ENCODE data around the gene CLNK. TPM values are rescaled to one million over a fixed set of nuclear protein-coding genes. Genes with fewer than 3 reads are reported as not detected.
A peak's percentile ranks its signal among the peaks of the same experiment; 100 is the strongest.

Gene CLNK
- total and polyA plus RNA-seq, 2 donors (not counting 1 experiment from before 2014, with no cell fraction given): 0.57 to 0.75 TPM

DNA sequence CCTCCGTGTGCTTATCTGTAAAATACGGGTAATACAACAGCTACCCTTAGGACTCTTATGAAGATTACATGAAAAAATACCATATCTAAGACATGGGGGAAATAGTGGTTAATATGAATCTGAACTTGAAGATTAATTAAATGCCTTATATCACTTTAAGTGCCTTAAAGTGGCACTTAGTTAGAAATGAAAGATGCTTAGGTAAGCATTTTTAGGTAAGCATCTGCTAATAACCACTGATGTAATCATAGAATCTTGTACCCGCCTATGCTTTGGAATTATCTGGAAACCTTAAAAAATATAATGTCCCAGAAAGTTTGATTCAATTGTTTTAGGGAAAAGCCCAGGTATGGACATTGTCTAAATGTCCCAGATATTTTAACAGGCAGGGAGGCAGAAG is 12.2 kb downstream of the CLNK start:
- intact Hi-C loops (cut with micrococcal nuclease): loop anchor here (10.0 kb wide), 1 partner anchor 762 kb away; no protein-coding TSS in a partner anchor
- no peak overlapping the region for H3K4me2 ChIP-seq (replicated peaks; ENCODE audit: low read depth, low read length, poor library complexity, severe bottlenecking)

DNA sequence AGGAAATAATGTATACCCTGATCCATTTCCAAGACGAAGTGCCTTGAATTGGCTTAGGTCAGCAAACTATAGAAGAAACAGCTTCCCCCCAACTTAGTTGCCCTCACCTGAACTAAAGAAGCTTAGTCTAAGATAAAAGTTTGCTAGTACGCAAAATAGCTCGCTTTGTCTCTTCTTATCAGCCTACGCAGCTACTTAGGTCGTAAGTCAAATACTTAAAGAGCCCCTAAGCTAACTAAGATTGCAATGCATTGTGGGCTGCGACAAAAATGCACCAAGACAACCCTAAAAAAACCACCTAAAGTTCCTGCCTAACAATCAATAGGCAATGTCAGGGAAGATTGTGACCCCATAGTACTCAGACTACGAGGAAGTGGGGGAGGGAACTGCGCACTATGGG is 12.8 kb downstream of the CLNK start:
- no peak for TF ChIP-seq EZH2 (IDR thresholded peaks at IDR 0.05; ENCODE audit: borderline replicate concordance, insufficient read depth, low read depth, low read length, poor library complexity, severe bottlenecking)
- TF ChIP-seq, protein P1, sequence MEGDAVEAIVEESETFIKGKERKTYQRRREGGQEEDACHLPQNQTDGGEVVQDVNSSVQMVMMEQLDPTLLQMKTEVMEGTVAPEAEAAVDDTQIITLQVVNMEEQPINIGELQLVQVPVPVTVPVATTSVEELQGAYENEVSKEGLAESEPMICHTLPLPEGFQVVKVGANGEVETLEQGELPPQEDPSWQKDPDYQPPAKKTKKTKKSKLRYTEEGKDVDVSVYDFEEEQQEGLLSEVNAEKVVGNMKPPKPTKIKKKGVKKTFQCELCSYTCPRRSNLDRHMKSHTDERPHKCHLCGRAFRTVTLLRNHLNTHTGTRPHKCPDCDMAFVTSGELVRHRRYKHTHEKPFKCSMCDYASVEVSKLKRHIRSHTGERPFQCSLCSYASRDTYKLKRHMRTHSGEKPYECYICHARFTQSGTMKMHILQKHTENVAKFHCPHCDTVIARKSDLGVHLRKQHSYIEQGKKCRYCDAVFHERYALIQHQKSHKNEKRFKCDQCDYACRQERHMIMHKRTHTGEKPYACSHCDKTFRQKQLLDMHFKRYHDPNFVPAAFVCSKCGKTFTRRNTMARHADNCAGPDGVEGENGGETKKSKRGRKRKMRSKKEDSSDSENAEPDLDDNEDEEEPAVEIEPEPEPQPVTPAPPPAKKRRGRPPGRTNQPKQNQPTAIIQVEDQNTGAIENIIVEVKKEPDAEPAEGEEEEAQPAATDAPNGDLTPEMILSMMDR (IDR thresholded peaks at IDR 0.05): no peak
- ChIA-PET CTCF (no interaction called here), POLR2A (no interaction called here)
- Mint-ChIP-seq H3K9me3 (ENCODE audit: insufficient read depth) (no peaks in the 10 kb centered on the region), H3K4me3 (no peak overlapping the region), H3K27ac (peak overlapping the region; percentile 65), H3K4me1 (peaks cover 31% of the 10 kb centered on the region), H3K27me3 (no peaks in the 10 kb centered on the region)
- peaks cover 0 to 1% (median under 1%) of the 10 kb centered on the region in 3 donors for H3K9me3 ChIP-seq (ENCODE audit: control extremely low read depth in 1 of 3, control insufficient read depth in 2 of 3, insufficient read depth in 1 of 3, low read length in 2 of 3)
- no peak for DNase-seq
- intact Hi-C loops (cut with micrococcal nuclease): loop anchor here (10.0 kb wide), 1 partner anchor 763 kb away; no protein-coding TSS in a partner anchor
- peaks cover under 1% of the 10 kb centered on the region for H3K79me2 ChIP-seq (ENCODE audit: control insufficient read depth, insufficient read depth, low read length)
- H3K4me2 ChIP-seq (replicated peaks; ENCODE audit: low read depth, low read length, poor library complexity, severe bottlenecking): peak overlapping the region; percentile 26
- H3K27ac ChIP-seq (ENCODE audit: low read length in 2 of 2): peak overlapping the region; percentile 37 to 62
- no peak overlapping the region for H3K9ac ChIP-seq (ENCODE audit: low read length)
- H4K20me1 ChIP-seq (ENCODE audit: control insufficient read depth, insufficient read depth, low read length, poor library complexity, severe bottlenecking): no peaks in the 10 kb centered on the region
- no peaks in the 10 kb centered on the region for H3K27me3 ChIP-seq (replicated peaks in 1 of 4; ENCODE audit: control extremely low read depth in 1 of 4, control insufficient read depth in 3 of 4, insufficient read depth in 4 of 4, low read length in 3 of 4)
- 86% methylated on average over 2 of the region's 8 CpGs for WGBS (ENCODE audit: insufficient coverage)
- no peak for ATAC-seq (ENCODE audit: low read depth)
- H3K36me3 ChIP-seq (replicated peaks in 1 of 2; ENCODE audit: control extremely low read depth in 1 of 2, control insufficient read depth in 1 of 2, extremely low read depth in 1 of 2, insufficient read depth in 2 of 2, low read length in 1 of 2): peaks cover 0 to 1% of the 10 kb centered on the region in 2 experiments
- peak overlapping the region; percentile 29 for H2AFZ ChIP-seq (ENCODE audit: insufficient read depth, low read depth, low read length, poor library complexity, severe bottlenecking)
- H3K4me3 ChIP-seq (ENCODE audit: control extremely low read depth in 1 of 5, extremely low read depth in 1 of 5, insufficient read depth in 1 of 5, low read depth in 2 of 5, low read length in 4 of 5): no peak overlapping the region
- peaks cover 22 to 30% of the 10 kb centered on the region in 2 donors for H3K4me1 ChIP-seq (ENCODE audit: control insufficient read depth in 2 of 2, insufficient read depth in 2 of 2, low read length in 2 of 2)

More for the DNA sequence above, 12.2 kb downstream of the CLNK start:
- ATAC-seq (ENCODE audit: low read depth) (no peak), DNase-seq (no peak)
- Histone ChIP-seq H3K27me3 (replicated peaks in 1 of 4; ENCODE audit: control extremely low read depth in 1 of 4, control insufficient read depth in 3 of 4, insufficient read depth in 4 of 4, low read length in 3 of 4) (no peaks in the 10 kb centered on the region), H2AFZ (ENCODE audit: insufficient read depth, low read depth, low read length, poor library complexity, severe bottlenecking) (peak overlapping the region; percentile 29), H3K27ac (ENCODE audit: low read length in 2 of 2) (peak overlapping the region in 1 of 2 donors; percentile 62), H3K4me3 (ENCODE audit: control extremely low read depth in 1 of 5, extremely low read depth in 1 of 5, insufficient read depth in 1 of 5, low read depth in 2 of 5, low read length in 4 of 5) (no peak overlapping the region), H4K20me1 (ENCODE audit: control insufficient read depth, insufficient read depth, low read length, poor library complexity, severe bottlenecking) (no peaks in the 10 kb centered on the region), H3K4me1 (ENCODE audit: control insufficient read depth in 2 of 2, insufficient read depth in 2 of 2, low read length in 2 of 2) (peaks cover 25 to 30% of the 10 kb centered on the region in 2 donors), H3K9me3 (ENCODE audit: control extremely low read depth in 1 of 3, control insufficient read depth in 2 of 3, insufficient read depth in 1 of 3, low read length in 2 of 3) (peaks cover 0 to 6% (median 1%) of the 10 kb centered on the region in 3 donors), H3K9ac (ENCODE audit: low read length) (no peak overlapping the region), H3K36me3 (replicated peaks in 1 of 2; ENCODE audit: control extremely low read depth in 1 of 2, control insufficient read depth in 1 of 2, extremely low read depth in 1 of 2, insufficient read depth in 2 of 2, low read length in 1 of 2) (peaks cover 0 to 1% of the 10 kb centered on the region in 2 experiments), H3K79me2 (ENCODE audit: control insufficient read depth, insufficient read depth, low read length) (peaks cover 3% of the 10 kb centered on the region)
- Mint-ChIP-seq H3K27me3 (no peaks in the 10 kb centered on the region), H3K9me3 (ENCODE audit: insufficient read depth) (no peaks in the 10 kb centered on the region), H3K4me3 (no peak overlapping the region), H3K4me1 (peaks cover 32% of the 10 kb centered on the region), H3K27ac (no peak overlapping the region)
- no CpG with 5 or more reads among the region's 3 CpGs for WGBS (ENCODE audit: insufficient coverage)
- ChIA-PET CTCF (no interaction called here), POLR2A (no interaction called here)
- TF ChIP-seq, protein P1 (IDR thresholded peaks at IDR 0.05): no peak
- TF ChIP-seq EZH2 (IDR thresholded peaks at IDR 0.05; ENCODE audit: borderline replicate concordance, insufficient read depth, low read depth, low read length, poor library complexity, severe bottlenecking): no peak

Data from B cell (primary cell).